GM18867 (cell line): ENCODE measurements around the gene INPP5E.

Experiments used
- ATAC-seq: cut with Tn5 transposase; IDR thresholded peaks from one replicate; pipeline ENCODE4 v1.9.1; 2021; ENCODE audit warnings: mild to moderate bottlenecking, moderate library complexity; ENCODE audit not compliant: unreplicated experiment

The INPP5E gene

GRCh38 chr9:136473354-136473721, 33.7 kb upstream of the INPP5E start:
- ATAC-seq, result no peak

GRCh38 chr9:136472640-136473353, 33.2 kb upstream of the INPP5E start:
- no peak for ATAC-seq

GRCh38 chr9:136471802-136472487, 32.3 kb upstream of the INPP5E start:
- no peak for ATAC-seq

- no peak for ATAC-seq
Measured at GRCh38 chr9:136470792-136471469, 31.3 kb upstream of the INPP5E start.

GRCh38 chr9:136470356-136470755, 30.7 kb upstream of the INPP5E start:
- no peak for ATAC-seq

- no peak for ATAC-seq
Measured at GRCh38 chr9:136467766-136468165, 28.1 kb upstream of the INPP5E start.

GRCh38 chr9:136466155-136466541, 26.5 kb upstream of the INPP5E start:
- ATAC-seq, result no peak

GRCh38 chr9:136465500-136466154, 26.0 kb upstream of the INPP5E start:
- no peak for ATAC-seq

- no peak for ATAC-seq
Measured at GRCh38 chr9:136464241-136464640, 24.6 kb upstream of the INPP5E start.

- no peak for ATAC-seq
Measured at GRCh38 chr9:136463578-136463977, 23.9 kb upstream of the INPP5E start.

- ATAC-seq, result no peak
Measured at GRCh38 chr9:136462664-136463063, 23.0 kb upstream of the INPP5E start.

- no peak for ATAC-seq
Measured at GRCh38 chr9:136460772-136461325, 21.2 kb upstream of the INPP5E start.

GRCh38 chr9:136459425-136459824, 19.8 kb upstream of the INPP5E start:
- ATAC-seq, result no peak

GRCh38 chr9:136457326-136457725, 17.7 kb upstream of the INPP5E start:
- ATAC-seq, result no peak

GRCh38 chr9:136456258-136456657, 16.6 kb upstream of the INPP5E start:
- no peak for ATAC-seq

GRCh38 chr9:136455043-136456002, 15.7 kb upstream of the INPP5E start:
- no peak for ATAC-seq

- ATAC-seq, result no peak
Measured at GRCh38 chr9:136454026-136454796, 14.6 kb upstream of the INPP5E start.

GRCh38 chr9:136453326-136453725, 13.7 kb upstream of the INPP5E start:
- ATAC-seq, result no peak

GRCh38 chr9:136451221-136451877, 11.7 kb upstream of the INPP5E start:
- ATAC-seq, result no peak
